Colonic mucosa (tissue), 4 donors: ENCODE measurements around the gene AP1G1. TPM values are rescaled to one million over a fixed set of nuclear protein-coding genes. Genes with fewer than 3 reads are reported as not detected.

Source experiments
- DNase-seq: peaks from one replicate; pipeline ENCODE4 v3.0.0-alpha.2; 2020
- H3K27ac ChIP-seq: fragments of 200-600 bp; one replicate; pipeline ENCODE4 v1.8.0; 2021
- H3K27me3 ChIP-seq: fragments of 200-600 bp; one replicate; pipeline ENCODE4 v1.8.0; 2021
- H3K36me3 ChIP-seq: fragments of 200-600 bp; one replicate; pipeline ENCODE4 v1.8.0; 2021
- H3K4me1 ChIP-seq: fragments of 200-600 bp; one replicate; pipeline ENCODE4 v1.8.0; 2021; ENCODE audit warnings: mild to moderate bottlenecking
- H3K4me3 ChIP-seq: fragments of 200-600 bp; one replicate; pipeline ENCODE4 v1.8.0; 2021
- H3K9ac ChIP-seq, 2 donors: one replicate each; pipeline ENCODE4 v1.7.0; 2013; ENCODE audit warnings: control low read depth in 2 of 2, low read depth in 2 of 2, low read length in 2 of 2
- H3K9me3 ChIP-seq: fragments of 200-600 bp; one replicate; pipeline ENCODE4 v1.8.0; 2021
- CTCF ChIP-seq: fragments of 200-600 bp; IDR thresholded peaks from one replicate; pipeline ENCODE4 v1.8.0; 2022; ENCODE audit warnings: antibody characterized with exemption, mild to moderate bottlenecking
- intact Hi-C: fragments of 100-400 bp; cut with DNase I; formaldehyde crosslinking; loops from one replicate; pipeline ENCODE4 v1.14.1; 2022
- total RNA-seq, 2 donors: library from RNA; stranded (reverse); fragmentation: NEBNext Ultra II Directional in 1 of 2; extraction: Animal tissue kit (Norgen Biotek cat#: 25700) in 1 of 2; gene quantifications; one replicate each; pipeline ENCODE4 v1.2.1, GENCODE V29; 2021
- donor health status: healthy.
- donor health status: DM: no; HTN: no; CAD: no.
- donor health status: DM: no; HTN: no; CAD: no.

The AP1G1 gene
- total RNA-seq, 2 donors from 2014 or later, result 101 to 102 TPM

GRCh38 chr16:71734511-71734910, 74.1 kb downstream of the AP1G1 start:
- Histone ChIP-seq H3K9ac (no peak overlapping the region), H3K27me3 (no peaks in the 10 kb centered on the region), H3K27ac (no peak overlapping the region), H3K36me3 (peaks cover 18% of the 10 kb centered on the region), H3K9me3 (no peaks in the 10 kb centered on the region), H3K4me3 (no peak overlapping the region), H3K4me1 (no peaks in the 10 kb centered on the region)
- intact Hi-C loops, result no loop called here
- no peak for TF ChIP-seq CTCF
- no peak for DNase-seq

- intact Hi-C loops, result no loop called here
- no peak overlapping the region for H3K9ac ChIP-seq
- H3K36me3 ChIP-seq, result peaks cover 13% of the 10 kb centered on the region
- no peak for DNase-seq
- no peaks in the 10 kb centered on the region for H3K4me1 ChIP-seq
- TF ChIP-seq CTCF, result no peak
- no peaks in the 10 kb centered on the region for H3K9me3 ChIP-seq
- no peak overlapping the region for H3K27ac ChIP-seq
- H3K27me3 ChIP-seq, result no peaks in the 10 kb centered on the region
- H3K4me3 ChIP-seq, result no peak overlapping the region
These were observed 76.0 kb downstream of the AP1G1 start for GRCh38 chr16:71732587-71732986.

- peak overlapping the region; percentile 69 for H3K27ac ChIP-seq
- TF ChIP-seq CTCF, result no peak
- H3K9ac ChIP-seq, result no peak overlapping the region
- intact Hi-C loops, result no loop called here
- peaks cover 6% of the 10 kb centered on the region for H3K36me3 ChIP-seq
- no peaks in the 10 kb centered on the region for H3K9me3 ChIP-seq
- no peak for DNase-seq
- no peaks in the 10 kb centered on the region for H3K27me3 ChIP-seq
- peaks cover 2% of the 10 kb centered on the region for H3K4me1 ChIP-seq
- H3K4me3 ChIP-seq, result no peak overlapping the region
These were observed 80.9 kb downstream of the AP1G1 start for GRCh38 chr16:71727551-71728324.

- Histone ChIP-seq H3K27ac (peak overlapping the region; percentile 69), H3K27me3 (no peaks in the 10 kb centered on the region), H3K9me3 (no peaks in the 10 kb centered on the region), H3K4me3 (no peak overlapping the region), H3K36me3 (no peaks in the 10 kb centered on the region), H3K9ac (no peak overlapping the region), H3K4me1 (peaks cover 2% of the 10 kb centered on the region)
- no peak for TF ChIP-seq CTCF
- no peak for DNase-seq
- intact Hi-C loops, result no loop called here
These were observed 81.9 kb downstream of the AP1G1 start for GRCh38 chr16:71726476-71727315.

GRCh38 chr16:71724320-71724751, 84.3 kb downstream of the AP1G1 start, which contains the start of gene PHLPP2:
Gene PHLPP2, minus strand, starts transcription at chr16:71724701. Its CDS starts 9,906 bp downstream, at chr16:71714795.
- peak within 1 kb of the TSS; percentile 92 for H3K27ac ChIP-seq
- H3K36me3 ChIP-seq, result no peaks in the 10 kb centered on the region
- peak within 1 kb of the TSS; percentile 86 for H3K4me3 ChIP-seq
- TF ChIP-seq CTCF, result no peak
- peaks cover 2% of the 10 kb centered on the region for H3K4me1 ChIP-seq
- intact Hi-C loops, result no loop called here
- peak within 1 kb of the TSS; percentile 68 to 88 for H3K9ac ChIP-seq
- H3K27me3 ChIP-seq, result no peaks in the 10 kb centered on the region
- H3K9me3 ChIP-seq, result no peaks in the 10 kb centered on the region
- no peak for DNase-seq
